DMS 273 (cell line): Measurements from ENCODE around the gene GPC6.
A peak's percentile ranks its signal among the peaks of the same experiment; 100 is the strongest.

Experiments
- DNase-seq: peaks from one replicate; lab custom pipeline; 2025; ENCODE audit not compliant: unreplicated experiment; lab: John Stamatoyannopoulos, UW

Gene GPC6

DNA sequence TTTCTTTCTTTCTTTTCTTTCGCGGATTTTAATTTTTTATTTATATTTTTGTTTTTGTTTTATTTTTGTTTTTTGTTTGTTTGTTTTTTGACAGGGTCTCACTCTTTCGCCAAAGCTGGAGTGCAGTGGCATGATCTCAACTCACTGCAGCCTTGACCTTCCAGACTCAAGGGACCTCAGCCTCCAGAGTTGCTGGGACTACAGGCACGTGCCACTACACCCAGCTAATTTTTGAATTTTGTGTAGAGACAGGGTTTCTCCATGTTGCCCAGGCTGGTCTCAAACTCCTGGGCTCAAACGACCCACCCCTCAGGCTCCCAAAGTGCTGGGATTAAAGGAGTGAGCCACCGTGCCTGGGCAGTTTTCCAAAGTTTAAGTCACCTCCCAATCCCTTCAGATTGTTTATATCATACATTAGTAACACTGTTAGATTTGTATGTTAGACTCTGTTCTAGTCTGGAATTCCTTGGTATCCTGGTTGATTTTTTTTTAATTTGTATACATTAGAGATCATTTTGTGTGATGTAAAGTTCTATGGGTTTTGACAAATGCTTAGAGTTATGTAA is 655.6 kb downstream of the GPC6 start:
- no peak for DNase-seq

- no peak for DNase-seq
Observed at GRCh38 chr13:93889430-93889951, 662.9 kb downstream of the GPC6 start.

GRCh38 chr13:93899981-93900380 is 673.4 kb downstream of the GPC6 start:
- no peak for DNase-seq

GRCh38 chr13:93900731-93901130 is 674.1 kb downstream of the GPC6 start:
- DNase-seq, result no peak

DNA sequence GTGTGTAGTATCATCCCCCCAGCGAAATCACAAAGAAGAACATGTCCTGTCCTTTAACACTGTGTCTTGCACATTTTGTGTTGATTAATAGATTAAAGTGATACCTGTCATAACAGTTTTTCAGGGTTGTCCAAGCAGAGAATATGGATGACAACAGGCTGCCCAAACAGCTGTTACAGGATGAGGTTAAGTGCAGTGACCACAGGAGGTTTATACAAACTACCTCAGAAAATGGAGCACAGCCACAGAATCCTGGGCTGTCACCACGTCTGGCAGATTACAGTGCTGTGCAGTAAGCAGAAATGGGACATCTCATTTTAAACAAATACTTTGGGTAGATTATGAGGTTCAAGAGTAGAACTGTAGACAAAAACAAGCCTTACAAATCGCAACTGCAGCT is 677.3 kb downstream of the GPC6 start:
- no peak for DNase-seq

DNA sequence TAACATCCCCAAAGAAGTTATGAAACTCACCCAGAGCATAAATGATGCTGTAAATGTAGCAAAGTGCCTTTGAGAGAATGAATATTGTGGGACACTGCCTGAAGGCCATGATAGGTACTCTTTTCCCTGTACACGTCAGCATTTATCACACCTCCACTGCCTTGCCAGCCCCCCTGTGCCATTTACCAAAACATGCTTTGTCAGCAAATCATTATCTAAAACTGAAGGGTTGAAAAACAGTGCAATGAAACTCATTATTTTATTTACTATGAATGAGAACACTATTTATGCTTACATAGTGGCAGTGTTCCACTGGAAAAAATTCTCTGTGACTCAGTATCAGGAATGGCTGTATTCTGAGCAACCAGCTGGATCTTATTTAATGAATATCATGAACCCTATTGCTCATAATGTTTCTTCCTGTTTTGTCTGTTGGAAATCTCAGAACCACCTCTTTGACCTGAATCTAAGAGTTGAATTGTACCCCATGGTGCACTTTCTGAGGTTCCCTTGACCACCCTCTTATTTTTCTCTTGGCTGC is 688.7 kb downstream of the GPC6 start:
- no peak for DNase-seq

GRCh38 chr13:93922063-93922855 is 695.7 kb downstream of the GPC6 start:
- DNase-seq, result no peak

DNA sequence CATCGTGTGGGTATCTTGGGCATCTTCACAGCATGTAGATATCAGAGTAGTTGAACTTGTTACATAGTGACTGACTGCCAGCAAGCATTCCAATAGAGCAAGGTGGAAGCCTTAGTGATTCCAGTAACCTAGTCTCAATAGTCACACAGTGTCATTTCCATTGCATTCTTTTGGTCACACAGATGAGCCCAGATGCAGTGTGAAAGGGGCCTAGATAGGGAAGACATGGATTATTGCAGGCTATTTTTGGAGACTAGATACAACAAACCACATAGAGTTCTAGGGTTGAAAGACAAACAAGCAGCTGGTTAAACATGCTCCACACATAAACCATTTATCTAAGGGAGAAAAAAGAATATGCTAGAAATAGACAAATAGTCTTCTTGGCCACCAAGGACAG is 699.4 kb downstream of the GPC6 start:
- no peak for DNase-seq

DNA sequence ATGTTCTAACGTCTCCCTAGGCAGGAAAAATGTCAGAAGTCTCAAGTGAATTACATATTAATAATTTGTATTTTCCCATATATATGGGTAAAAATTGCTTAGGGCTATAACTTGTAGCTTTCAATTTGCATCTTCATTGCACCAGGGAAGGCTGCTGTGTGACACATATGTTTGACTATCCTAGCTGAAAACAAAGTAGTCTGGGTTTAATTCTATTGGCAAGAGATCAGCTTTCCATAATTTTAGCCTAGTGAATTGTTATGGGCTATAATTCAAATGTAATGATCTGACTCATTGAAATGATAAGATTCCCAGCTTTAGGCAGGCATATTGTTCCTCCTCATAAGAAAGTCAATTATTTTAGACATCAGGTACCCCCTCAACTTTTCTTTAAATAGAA is 699.8 kb downstream of the GPC6 start:
- DNase-seq, result no peak

- DNase-seq, result no peak
Observed at GRCh38 chr13:93927431-93927830, 700.8 kb downstream of the GPC6 start.

DNA sequence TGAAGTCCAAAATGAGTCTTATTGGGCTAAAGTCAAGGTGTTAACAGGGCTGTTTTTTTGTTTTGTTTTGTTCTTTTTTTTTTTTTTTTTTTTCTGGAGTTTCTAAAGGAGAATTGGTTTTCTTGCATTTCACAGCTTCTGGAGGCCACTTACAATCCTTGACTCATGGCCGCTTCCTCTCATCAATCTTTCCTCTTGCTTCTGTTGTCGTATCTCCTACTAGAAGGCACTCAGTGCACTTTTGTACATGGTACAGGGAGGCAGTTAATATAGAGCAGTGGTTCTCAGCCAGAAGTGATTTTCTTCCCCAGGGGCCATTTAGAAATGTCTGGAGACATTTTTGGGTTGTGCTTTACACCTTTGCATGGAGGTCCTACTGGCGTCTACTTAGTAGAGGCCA is 706.3 kb downstream of the GPC6 start:
- DNase-seq, result no peak

DNA sequence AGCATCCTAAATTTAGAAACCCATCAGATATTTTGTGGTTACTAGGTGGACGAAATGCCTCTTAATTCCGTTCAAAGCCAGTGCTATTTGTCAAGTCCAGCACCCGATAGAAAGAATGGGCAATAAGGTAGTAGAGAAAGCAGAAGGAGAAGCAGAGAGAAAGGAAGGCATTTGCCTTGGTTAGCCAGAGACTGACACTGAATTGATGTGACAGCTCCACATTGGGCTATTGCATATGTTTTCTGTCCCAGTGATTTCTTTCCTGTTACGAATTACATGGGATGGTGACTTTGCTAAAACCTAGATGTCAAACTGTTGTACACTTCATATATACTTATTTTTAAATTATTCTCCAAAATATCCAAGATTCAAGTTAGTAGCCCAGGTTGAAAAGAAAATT is 710.3 kb downstream of the GPC6 start:
- DNase-seq, result no peak

- no peak for DNase-seq
Observed at GRCh38 chr13:93941444-93941843, 714.8 kb downstream of the GPC6 start.

- DNase-seq, result no peak
Observed at GRCh38 chr13:93942016-93942415, 715.4 kb downstream of the GPC6 start.

DNA sequence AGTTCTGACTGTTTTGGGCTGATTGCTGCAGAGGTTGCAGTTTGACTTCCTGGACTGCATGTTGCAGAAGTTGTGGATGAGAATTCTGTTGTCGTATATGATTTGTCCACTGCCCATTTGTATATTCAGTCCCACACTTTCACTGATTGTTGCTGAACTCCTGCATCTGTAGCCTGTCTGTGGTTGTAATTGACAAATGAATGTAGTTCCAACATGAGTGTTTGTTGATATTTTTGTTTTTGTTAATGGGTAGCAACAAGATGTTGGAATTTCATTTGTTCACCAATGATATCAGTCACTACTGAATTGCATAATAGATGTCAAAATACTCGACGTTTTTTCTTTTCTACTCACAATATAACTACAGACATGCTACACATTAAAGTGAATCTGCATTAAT is 719.0 kb downstream of the GPC6 start:
- DNase-seq, result no peak

GRCh38 chr13:93946994-93947393 is 720.4 kb downstream of the GPC6 start:
- no peak for DNase-seq

DNA sequence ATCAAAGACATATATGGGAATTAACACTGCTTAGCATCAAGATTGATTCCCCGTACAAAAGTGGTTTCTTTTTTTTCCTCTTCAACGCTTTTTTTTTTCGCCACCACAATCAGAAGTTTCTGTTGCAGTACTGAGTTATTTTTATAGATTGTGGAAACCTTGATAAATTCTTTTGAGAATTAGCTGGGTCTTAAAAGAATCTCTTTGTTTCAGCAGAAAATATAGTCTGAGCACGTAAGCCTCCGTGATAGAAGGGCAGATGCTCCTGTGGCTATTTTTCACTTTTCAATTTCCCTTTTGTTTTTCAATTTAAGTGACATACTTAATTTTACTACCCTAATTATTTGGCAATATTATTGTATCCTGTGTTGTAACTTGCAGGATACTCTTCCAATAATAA is 721.0 kb downstream of the GPC6 start:
- DNase-seq, result no peak

- no peak for DNase-seq
Observed at GRCh38 chr13:93948162-93948922, 721.7 kb downstream of the GPC6 start.

- DNase-seq, result peak; percentile 23
Observed at GRCh38 chr13:93951108-93951507, 724.5 kb downstream of the GPC6 start.

DNA sequence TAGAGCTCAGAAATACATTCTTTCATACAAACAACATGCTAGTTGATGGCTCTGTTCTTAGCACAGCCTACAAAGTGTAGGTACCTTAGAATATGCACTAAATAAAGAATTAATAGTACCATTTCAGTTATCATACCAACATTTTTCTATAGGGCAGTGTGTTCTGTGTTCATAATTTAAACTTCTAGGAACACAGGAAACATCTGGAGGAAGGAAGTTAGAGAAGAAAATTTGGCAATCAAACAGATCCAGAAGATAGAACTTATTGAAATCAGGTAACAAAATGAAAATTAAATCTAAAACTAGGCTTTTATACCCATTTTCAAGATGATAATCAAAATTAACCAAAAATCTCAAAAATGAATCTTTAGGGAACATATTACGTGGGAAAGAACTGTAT is 725.3 kb downstream of the GPC6 start:
- no peak for DNase-seq

- DNase-seq, result no peak
Observed at GRCh38 chr13:93953841-93954240, 727.2 kb downstream of the GPC6 start.

- peak; percentile 23 for DNase-seq
Observed at GRCh38 chr13:93955904-93956303, 729.3 kb downstream of the GPC6 start.
